ENCODE data around the gene SH3TC2.
"Not testable (repeated sequence)": the region's sequence is repeated elsewhere in the genome, so short reads cannot be mapped to it uniquely, and the experiment has no call there.

The SH3TC2 gene

GRCh38 chr5:149063017-149063687, at the start of gene SH3TC2:
TSS of gene SH3TC2 (minus strand) at chr5:149063062. CDS start at chr5:149063022, 40 bp downstream.
- no peak for DNase-seq (ENCODE audit: low read depth in 4 of 4, low spot score in 1 of 4)

- DNase-seq (ENCODE audit: low read depth in 4 of 4, low spot score in 1 of 4) = no peak
These were observed 47.5 kb upstream of the SH3TC2 start for GRCh38 chr5:149110406-149110805.

- no peak for DNase-seq (ENCODE audit: low read depth in 4 of 4, low spot score in 1 of 4)
These were observed 45.9 kb upstream of the SH3TC2 start for GRCh38 chr5:149108651-149109280.

- no peak for DNase-seq (ENCODE audit: low read depth in 4 of 4, low spot score in 1 of 4)
These were observed 37.5 kb upstream of the SH3TC2 start for GRCh38 chr5:149100331-149100730.

- no peak for DNase-seq (ENCODE audit: low read depth in 4 of 4, low spot score in 1 of 4)
These were observed 37.1 kb upstream of the SH3TC2 start for GRCh38 chr5:149099920-149100319.

- DNase-seq (ENCODE audit: low read depth in 4 of 4, low spot score in 1 of 4) = no peak
These were observed 32.1 kb upstream of the SH3TC2 start for GRCh38 chr5:149094996-149095395.

- DNase-seq (ENCODE audit: low read depth in 4 of 4, low spot score in 1 of 4) = no peak
These were observed 30.8 kb upstream of the SH3TC2 start for GRCh38 chr5:149093625-149094024.

- DNase-seq (ENCODE audit: low read depth in 4 of 4, low spot score in 1 of 4) = no peak
These were observed 26.9 kb upstream of the SH3TC2 start for GRCh38 chr5:149089796-149090195.

- DNase-seq (ENCODE audit: low read depth in 4 of 4, low spot score in 1 of 4) = no peak
These were observed 25.8 kb upstream of the SH3TC2 start for GRCh38 chr5:149088686-149089085.

- no peak for DNase-seq (ENCODE audit: low read depth in 4 of 4, low spot score in 1 of 4)
These were observed 21.0 kb upstream of the SH3TC2 start for GRCh38 chr5:149083846-149084245.

GRCh38 chr5:149082271-149082670, 19.4 kb upstream of the SH3TC2 start:
- DNase-seq (ENCODE audit: low read depth in 4 of 4, low spot score in 1 of 4) = no peak

GRCh38 chr5:149080294-149080693, 17.4 kb upstream of the SH3TC2 start:
- no peak for DNase-seq (ENCODE audit: low read depth in 4 of 4, low spot score in 1 of 4)

- no peak for DNase-seq (ENCODE audit: low read depth in 4 of 4, low spot score in 1 of 4)
These were observed 17.0 kb upstream of the SH3TC2 start for GRCh38 chr5:149079883-149080282.

GRCh38 chr5:149074071-149074470, 11.2 kb upstream of the SH3TC2 start:
- not testable (repeated sequence) for DNase-seq (ENCODE audit: low read depth in 4 of 4, low spot score in 1 of 4)

GRCh38 chr5:149073213-149073612, 10.4 kb upstream of the SH3TC2 start:
- DNase-seq (ENCODE audit: low read depth in 4 of 4, low spot score in 1 of 4) = no peak

GRCh38 chr5:149072791-149073190, 9.9 kb upstream of the SH3TC2 start:
- DNase-seq (ENCODE audit: low read depth in 4 of 4, low spot score in 1 of 4) = no peak

GRCh38 chr5:149072376-149072775, 9.5 kb upstream of the SH3TC2 start:
- DNase-seq (ENCODE audit: low read depth in 4 of 4, low spot score in 1 of 4) = no peak

GRCh38 chr5:149071756-149072155, 8.9 kb upstream of the SH3TC2 start:
- DNase-seq (ENCODE audit: low read depth in 4 of 4, low spot score in 1 of 4) = no peak

- no peak for DNase-seq (ENCODE audit: low read depth in 4 of 4, low spot score in 1 of 4)
These were observed 8.4 kb upstream of the SH3TC2 start for GRCh38 chr5:149071216-149071615.

- no peak for DNase-seq (ENCODE audit: low read depth in 4 of 4, low spot score in 1 of 4)
These were observed 6.8 kb upstream of the SH3TC2 start for GRCh38 chr5:149069711-149070110.

- no peak for DNase-seq (ENCODE audit: low read depth in 4 of 4, low spot score in 1 of 4)
These were observed 1.1 kb upstream of the SH3TC2 start for GRCh38 chr5:149063896-149064478.

GRCh38 chr5:149062371-149063016, 368 bp downstream of the SH3TC2 start:
- DNase-seq (ENCODE audit: low read depth in 4 of 4, low spot score in 1 of 4) = no peak

All from stimulated activated CD4-positive, alpha-beta T cell treated with anti-CD3 and anti-CD28 coated beads, Interleukin-1b, Interleukin-23, amount 100 ng/mL, for 24 hours (primary cell).